Activated gamma-delta T cell treated with Interleukin-2 at 50 U/mL for 16 hours (primary cell): ENCODE measurements around the gene ZNF521.

Experiments
- DNase-seq: peaks from one replicate; pipeline ENCODE4 v3.0.0-alpha.2; 2020

ZNF521 gene

DNA sequence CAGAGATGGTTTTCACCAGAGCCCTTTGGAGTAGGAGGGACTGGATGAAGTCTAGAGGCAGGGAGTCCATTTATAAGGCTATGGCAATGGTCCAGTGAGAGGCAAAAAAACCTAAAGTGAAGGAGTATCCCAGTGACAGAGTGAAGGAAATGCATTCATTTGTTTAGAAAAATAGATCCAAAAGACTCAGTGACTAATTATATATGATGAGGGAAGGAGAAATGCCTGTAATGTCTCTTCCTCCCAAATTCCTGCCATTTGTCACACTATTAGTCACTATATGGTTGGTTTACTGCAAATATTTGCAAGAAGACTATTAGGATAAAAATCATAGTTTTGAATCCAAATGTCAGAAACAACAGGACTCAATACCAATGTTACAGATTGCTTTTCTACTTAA is 104.2 kb downstream of the ZNF521 start:
- DNase-seq: no peak

DNA sequence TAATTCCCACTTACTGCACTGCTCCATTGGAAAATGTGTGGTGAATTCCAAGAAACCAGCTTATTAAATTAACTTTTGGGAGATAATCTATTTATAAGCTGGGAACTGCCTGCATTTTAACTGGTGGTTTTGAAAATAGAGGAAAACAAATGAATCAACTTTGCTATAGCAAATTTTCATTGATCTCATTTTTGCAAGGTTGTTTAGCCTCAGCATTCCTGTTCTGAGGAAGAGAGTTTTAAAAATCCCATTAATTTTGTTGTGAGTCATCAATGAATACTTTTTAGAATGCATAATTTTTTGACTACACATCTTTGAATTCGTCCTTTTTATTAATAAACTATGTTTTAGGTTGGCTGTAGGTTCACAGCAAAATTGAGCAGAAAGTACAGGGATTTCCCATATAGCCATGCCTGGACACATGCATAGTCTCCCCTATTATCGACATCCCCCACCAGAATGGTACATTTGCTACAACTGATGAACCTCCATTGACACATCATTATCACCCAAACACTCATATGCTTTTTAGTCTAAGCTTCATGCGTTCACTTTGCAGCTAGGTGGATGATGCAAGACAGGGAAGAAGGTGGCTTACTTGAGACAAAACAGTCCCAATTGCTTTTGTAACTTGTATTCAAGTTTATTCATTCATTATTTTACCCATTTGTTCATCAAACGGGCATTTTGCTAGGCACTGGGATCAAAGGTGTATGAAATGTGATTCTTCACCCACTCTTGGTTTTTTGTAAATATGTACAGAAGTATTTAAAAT is 106.9 kb downstream of the ZNF521 start:
- no peak for DNase-seq

DNA sequence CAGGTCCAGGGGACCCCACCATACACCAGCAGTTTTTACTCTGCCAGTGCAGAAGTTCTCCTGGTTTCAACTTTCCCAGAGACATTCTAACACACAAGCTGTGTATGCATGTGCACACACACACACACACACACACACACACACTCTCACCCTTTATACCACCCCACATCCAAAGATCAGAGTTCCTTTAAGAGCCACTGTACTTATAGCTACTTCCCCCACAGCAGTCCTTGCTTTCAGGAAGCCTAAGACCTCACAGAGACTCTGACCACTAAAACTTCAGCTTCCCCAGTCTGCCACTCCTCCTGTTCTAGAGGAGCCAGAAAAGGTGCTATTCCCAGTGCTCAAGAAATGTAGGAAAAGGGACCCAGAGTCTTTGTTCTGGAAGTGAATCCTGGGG is 107.8 kb downstream of the ZNF521 start:
- no peak for DNase-seq

DNA sequence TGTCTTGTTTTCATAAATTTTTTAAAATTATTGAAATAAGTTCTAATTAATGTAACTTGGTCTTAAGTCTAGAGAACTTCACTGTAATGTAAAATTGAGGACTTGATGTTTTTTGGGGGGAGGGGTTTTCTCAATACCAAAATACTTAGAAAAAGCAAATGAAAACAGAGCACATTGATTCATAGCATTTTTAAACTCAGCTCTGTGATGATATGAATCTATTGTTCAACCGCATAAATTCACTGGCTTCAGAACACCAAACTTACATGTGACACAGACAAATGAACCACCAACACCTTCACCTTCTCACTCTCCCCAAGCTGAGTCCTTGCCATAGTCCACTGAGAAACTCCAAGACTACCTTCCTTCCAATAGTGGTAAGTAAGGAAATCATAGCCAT is 108.2 kb downstream of the ZNF521 start:
- no peak for DNase-seq

DNA sequence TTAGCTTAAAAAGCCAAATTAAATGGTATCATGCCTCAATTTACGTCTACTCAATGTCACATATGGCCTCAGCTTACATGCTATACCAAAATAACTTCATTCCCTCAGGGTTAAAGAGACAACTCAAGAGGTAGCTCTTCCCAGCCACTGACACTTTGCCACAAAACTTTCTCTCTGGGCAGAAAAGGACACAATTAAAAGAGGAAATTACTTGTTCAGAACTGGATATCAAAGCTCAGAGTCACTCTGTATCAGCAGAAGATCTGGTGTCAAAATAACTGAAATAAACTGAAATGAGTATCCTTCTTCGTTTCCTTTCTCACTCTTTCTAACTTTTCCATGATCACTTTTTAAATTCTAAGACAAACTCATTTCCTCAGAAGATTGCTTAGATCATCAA is 108.7 kb downstream of the ZNF521 start:
- no peak for DNase-seq

DNA sequence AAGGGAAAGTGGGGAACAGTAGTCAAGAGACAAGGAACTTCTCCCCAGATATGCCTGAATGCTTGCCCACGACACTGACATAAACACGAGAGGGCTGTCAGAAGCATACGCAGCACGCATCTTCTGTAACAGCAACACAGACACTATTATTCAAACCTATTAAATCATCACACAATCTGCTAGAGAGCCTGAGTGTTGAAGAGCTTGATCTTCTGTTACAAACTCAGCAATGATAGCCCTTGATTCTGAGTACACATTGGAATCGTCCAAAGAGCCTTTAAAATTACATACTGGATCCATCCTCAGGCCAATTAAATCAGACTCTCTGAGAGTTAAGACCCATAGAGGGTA is 111.6 kb downstream of the ZNF521 start:
- no peak for DNase-seq

DNA sequence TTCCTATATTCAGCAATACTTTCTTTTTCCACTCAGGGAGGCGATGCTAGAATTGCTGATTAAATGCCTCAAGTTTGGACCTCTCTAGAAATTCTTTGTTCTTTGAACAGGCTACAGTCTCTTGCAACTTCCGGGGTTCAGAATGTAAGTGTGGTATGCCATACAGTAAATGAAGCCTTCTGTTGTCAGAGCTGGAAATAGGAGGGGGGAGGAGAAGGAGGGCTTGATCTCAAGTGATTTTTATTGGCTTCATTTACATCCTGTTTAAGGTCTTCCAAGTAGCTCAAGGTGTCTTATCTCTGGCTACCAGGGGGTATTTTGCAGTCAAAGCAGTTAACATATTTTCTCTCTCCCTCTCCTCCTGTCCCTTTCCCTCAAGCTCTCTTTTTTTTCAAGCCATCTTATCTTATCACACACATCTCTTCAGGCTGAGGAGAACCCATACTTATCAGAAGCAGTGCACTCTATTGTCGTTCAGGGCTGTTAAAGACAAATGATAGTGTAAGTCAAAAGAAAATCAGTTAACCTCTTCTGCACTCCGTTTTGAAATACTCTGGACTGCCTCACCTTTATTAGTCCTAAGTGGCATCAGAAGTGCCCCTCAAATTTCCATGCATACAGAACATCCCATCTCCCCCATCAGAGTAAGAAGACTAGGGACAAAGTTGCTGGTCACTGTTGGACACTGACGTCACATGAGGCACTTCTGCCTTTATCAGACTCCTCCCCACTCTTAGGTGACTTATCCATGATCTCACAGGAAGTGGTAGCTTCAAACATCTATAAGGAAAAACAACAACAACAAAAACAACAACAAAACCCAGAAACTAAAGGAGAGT is 112.2 kb downstream of the ZNF521 start:
- no peak for DNase-seq

DNA sequence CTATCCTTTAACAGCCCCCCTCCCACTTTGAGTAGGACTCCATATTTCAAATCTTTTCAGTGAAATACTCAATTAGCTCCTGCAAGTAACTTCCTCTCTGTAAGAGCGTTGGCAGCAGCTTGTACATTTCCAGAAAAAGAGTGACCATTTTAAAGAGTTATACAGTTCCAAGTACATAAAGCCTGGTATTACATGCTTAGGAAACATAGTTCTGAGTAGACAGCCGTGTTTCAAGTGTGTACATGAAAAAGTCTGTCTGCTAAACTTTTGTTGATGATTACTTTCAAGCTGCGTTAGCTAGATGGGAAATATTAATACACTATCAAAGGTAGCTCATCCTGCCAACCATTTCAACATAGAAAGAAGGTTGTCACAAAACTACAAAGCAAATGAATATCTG is 112.8 kb downstream of the ZNF521 start:
- no peak for DNase-seq

DNA sequence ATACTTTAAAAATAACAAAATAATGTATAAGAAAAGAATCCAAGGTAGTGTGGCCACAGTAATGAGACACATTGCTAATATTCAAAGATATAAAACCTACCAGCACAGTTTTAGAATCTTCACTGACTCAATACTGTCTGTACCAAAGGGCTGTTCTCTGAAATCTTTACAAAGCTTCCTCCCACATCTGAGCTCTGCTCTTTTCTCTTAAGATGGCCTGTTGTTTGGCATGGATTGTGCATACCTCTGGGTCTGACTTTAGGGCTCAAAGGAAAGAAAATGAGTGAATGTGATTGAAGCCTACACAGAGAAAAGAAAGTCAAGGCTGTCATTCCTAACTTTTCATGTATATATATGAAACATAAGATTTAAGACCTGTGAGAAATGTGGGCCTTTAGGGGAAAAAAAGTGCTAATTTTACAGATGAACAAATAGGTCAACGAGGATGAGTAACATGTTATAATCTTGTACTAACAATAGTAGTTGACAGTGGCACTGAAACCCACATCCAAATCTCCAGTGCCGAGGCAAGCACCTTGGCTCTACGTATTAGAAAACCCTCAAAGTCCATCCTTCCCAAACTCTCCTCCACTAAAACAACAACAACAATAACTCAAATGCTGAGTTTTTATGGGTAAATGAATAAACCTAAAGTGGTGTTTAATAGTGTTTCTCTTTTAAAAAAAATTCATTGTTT is 114.2 kb downstream of the ZNF521 start:
- DNase-seq: no peak

DNA sequence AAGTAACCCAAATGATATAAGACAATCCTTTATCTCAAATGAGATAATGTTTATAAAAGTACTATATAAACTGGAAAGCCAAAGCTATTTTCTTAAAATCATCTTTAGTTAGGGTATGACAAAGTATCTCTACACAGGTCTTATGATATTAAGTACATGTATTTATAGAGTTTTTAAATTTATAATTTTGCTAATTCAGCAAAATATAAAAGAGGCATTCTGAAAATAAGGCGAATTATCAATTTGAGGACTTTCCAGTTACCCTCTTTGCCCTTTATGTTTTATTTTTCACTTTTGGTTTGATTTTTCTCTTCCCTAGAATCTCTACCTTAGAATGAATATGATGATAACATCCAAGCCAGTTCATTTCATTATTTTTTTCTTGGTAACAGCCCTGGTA is 115.2 kb downstream of the ZNF521 start:
- DNase-seq: no peak

DNA sequence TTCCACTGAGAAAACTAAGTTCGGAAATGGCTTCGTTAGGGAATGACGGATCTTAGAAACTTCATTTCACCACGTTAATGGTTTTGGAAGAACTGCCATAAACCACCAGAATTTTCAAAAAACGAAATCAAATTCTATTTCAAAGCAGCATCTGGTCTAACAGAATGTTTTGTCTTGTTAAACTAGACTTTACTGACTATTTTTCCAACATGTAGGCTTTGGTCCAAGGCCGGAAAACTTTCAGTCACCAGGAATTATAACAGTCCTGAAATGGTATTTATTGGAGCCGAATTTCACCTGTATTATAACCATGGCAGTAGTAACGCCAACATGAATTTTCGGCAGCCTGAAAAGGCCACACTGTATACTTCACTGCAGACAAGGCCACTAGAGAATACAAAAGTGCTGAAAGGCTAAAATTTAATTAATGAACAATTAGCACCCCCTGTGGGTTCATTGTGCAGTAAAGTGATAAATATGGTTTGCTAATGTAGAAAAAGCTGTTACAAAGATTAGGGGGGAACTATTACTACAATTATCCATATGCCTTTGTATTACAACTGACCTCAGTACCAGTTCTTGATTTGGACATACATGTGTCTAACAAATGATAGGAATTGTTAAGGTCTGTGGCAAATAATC is 116.4 kb downstream of the ZNF521 start:
- DNase-seq: no peak

DNA sequence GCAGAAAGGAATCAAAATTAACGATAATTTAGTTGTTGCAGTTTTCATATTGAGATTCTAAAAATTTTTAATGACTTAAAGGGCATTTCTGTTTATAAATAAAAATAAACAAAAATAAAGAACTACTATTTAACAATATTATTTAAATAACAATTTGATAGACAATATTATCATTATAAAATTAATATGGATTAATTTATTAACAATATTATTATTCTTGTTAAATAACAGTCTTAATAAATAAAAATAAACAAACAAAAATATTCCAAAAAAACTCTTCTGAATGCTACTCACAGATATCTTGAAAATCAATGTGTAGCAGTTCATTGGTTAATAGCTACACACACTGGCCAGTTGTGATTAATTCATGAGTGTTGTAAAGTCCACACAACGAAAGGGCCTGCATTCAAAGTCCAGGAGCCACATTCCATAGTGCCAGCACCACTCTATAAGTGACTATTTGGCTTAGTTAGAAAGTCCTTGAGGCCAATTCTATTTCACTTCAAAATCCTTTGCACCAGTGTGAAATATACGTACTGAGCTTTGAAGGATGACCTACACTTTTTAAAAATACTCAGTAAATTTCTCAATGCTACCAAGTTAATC is 117.1 kb downstream of the ZNF521 start:
- no peak for DNase-seq

DNA sequence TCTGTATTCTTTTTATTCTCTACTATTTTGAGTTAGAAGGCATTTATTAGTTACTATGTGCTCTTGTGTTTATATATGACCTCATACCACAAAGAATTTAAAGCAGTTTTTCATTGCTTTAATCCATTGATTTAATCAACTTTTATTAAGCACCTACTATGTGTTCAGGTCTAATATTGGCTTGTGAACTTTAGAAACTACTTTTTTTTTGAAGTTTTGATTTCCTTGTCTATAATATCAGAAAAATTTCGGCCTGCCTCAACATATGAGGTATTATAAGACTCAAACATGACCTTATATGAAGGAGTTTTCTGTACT is 117.7 kb downstream of the ZNF521 start:
- no peak for DNase-seq

DNA sequence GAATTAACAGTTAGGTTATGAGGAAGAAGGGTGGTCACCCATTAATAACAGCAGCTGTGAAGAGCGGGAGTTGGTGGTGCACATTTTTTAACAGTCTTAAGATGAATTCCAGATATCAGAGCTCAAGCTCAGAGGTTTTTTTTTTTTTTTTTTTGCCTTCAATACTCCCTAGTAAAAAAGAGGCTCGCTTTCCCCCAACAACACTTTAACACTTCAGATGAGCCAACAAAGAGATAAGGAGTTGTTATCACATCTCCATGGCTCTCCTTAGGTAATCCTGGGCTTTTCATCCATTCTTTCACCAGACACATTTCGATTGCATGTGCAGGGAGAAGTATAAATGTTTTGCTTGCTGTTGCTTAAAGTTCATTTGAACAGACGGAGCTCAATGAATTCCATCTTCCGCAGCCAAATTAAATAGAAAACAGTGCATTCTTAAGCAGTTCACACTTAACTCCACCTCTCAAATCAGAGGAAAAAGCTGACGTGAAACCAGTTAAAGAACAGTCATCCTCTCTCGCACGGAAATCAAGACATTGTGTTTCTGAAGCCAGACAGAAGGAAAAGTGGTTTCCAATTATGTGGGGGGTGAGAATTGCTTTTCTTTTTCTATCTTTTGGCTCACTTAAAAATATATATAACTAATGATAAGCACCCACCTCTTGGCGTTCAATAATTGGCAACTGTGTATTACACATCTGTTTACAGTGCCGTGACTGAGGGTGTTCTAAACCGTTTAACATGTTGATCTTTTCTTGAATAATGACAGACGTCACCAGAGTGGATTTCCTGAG is 118.2 kb downstream of the ZNF521 start:
- no peak for DNase-seq

DNA sequence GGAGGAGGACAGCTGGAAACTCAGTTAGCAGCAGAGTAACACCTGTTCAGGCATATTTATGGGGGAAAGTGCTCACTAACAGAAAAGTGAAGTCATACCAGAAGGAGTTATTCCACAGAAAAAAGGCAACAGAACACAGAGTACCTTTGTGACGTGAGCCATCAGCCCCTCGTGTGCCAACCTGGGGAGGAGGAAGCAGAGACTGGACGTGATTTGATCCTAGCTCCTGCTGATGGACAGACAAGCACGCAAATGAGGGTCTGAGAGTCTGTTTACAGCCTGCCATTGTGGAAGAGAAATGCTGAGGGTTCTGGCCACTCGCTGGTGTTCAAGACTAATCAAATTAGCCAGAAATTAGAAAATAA is 120.7 kb downstream of the ZNF521 start:
- DNase-seq: no peak

DNA sequence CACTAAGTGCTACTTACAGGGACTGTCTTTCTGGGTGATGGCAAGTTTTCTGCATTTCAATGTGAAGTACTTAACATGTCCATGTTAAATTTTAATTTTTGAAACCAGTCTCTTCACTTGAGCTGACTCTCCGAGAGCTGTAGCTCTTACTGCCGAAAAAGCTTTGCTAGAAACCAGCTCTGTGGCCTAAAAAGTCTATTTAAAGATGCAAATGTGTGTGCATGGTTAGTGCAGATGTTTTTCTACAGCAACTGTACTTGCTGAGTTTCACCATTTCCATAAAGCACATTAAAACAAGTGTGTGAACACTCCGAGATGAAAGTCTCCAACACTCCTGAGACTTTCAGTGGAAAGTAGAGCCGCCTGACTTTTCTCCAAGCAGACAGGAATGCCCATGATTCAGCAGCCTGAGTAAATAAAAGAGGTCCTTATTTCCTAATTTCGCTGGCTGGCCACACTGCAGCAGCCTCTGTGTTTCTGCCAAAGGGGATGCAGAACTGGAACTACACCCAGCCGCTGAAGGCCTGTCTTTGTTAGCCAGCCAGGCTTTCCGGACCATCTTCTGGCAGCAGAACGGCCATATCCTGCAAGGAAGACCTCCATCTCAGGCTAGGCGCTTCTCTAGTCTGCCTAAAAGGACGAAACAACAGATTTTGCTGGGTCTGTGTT is 121.2 kb downstream of the ZNF521 start:
- DNase-seq: no peak

DNA sequence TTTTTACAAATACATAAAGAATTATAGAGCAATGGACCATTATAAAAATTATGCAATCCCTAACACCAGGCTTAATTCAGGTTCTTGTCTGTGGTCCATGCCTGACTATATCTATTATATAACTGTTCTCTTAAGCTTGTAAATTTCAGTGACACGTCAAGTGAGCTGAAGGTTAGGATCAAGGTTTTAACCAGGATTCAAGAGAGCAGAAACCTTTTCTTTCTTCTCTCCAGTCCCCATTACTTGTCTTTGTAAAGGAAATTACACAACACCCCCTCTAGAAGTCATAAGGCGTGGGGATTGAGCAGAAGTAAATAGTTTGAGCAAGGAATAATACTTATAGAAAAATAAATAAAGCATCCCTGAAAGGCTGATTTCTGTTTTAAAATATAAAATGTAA is 122.0 kb downstream of the ZNF521 start:
- no peak for DNase-seq

DNA sequence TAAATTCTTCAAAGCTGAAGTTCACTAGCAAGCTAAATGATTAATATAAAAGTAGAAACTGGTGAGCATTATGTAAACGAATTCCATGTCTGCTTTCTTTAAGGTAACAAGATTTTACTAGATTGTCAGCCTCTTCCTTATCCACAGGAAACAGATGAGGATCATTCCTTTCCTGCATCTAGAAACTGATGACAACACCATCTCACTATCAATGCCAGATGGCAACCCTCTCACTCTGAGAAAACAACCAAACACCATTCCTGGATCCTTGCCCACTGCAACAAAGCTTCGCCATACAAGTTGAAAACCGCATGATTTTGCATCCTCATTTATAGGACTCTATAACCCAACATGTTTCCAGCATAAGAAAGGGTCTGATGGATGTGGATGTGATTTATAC is 122.9 kb downstream of the ZNF521 start:
- no peak for DNase-seq

DNA sequence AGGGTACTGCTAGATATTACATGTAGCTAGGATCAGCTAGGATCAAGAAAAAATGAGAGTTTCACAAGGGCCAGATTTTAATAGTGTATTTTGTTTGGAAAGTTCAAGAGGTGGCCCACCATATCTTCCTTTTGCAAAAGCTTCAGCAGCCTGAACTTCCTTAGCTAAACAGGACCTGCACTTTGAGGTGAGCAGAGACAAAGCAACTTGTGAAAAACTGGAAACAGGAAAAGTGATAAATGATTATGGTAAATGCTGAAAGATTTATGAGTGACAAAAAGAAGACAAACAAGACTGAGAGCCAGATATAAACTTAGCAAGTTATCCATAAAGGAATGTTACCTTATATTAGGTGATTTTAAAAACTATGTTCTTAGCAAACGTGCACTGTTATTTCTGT is 123.6 kb downstream of the ZNF521 start:
- DNase-seq: no peak

DNA sequence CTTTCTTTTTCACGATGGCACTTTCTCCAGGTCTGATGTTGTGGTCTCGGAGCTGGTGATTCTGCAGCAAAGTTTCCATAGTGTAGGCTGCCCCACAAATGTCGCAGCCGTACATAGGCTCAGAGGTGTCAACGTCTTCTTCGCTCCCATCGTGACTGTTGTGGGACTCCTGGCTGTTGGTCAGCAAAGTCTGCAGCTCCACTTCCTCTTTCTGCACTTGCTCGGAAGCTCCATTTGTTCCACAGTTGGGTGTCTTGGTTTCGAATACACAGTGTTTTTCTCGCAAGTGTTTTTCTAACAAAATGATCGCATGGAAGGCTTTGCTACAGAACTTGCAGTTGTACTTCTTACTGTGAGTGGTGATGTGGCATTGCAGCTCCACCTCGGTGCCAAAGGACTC is 126.8 kb downstream of the ZNF521 start:
- DNase-seq: no peak
